Endometrial microvascular endothelial cells (primary cell): Measurements from ENCODE around the gene SLTM. TPM values are rescaled to one million over a fixed set of nuclear protein-coding genes. Genes with fewer than 3 reads are reported as not detected.
"Not testable (repeated sequence)": the region's sequence is repeated elsewhere in the genome, so short reads cannot be mapped to it uniquely, and the experiment has no call there.

ENCODE experiments used
- in situ Hi-C: cut with HindIII; loops from 2 replicates; pipeline ENCODE4 v1.10.0; 2017; ENCODE audit warnings: low sequenced_read_pairs, low pct_unique_long_range_greater_than_20kb; ENCODE audit errors: inconsistent ontology term
- total RNA-seq: library from RNA; depleted of rRNA; stranded (reverse); fragments of >200 nt; gene quantifications from one replicate; pipeline ENCODE4 v1.2.3, GENCODE V29; 2015; ENCODE audit errors: inconsistent ontology term

Gene SLTM
- total RNA-seq, 1 donor from 2014 or later: 21.6 TPM

DNA sequence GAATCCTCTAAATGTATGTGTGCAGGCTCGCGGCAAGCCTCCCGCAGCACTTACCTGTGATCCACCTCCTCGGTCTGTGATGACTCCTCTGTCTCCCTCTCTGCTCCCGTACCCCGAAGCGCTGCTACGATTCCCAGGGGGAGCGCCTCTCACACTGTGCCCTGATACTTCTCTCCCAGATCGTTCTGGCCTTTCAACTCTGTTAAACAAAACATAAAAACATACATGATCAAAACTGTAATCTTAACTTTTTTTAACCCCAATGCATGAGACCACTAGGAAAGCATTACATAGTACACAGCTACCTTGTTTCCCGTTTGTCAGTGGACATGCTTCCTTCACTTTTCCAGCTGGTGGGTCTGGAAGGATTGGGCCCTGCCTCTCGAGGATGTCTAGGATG, 46.6 kb downstream of the SLTM start:
- in situ Hi-C loops: no loop called here

GRCh38 chr15:58883926-58884325, 49.6 kb downstream of the SLTM start:
- in situ Hi-C loops: not testable (repeated sequence)

- in situ Hi-C loops: no loop called here
These were observed 51.2 kb downstream of the SLTM start for GRCh38 chr15:58882243-58882642.

DNA sequence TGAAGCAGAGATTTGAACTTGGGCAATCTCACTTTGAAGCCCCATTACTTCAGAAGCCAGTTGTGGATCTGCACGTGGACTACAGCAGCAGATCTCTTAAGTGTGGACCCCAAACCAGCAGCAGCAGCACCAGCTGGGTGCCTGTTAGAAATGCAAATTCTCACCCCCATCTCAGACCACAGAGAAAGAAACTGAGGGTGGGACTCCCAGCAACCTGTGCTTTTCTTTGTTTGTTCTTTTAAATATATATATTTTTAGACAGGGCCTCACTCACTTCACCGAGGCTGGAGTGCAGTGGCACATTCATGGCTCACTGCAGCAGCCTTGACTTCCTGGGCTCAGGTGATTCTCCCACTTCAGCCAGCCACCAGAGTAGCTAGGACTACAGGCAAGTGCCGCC, 53.2 kb downstream of the SLTM start:
- in situ Hi-C loops: no loop called here

GRCh38 chr15:58877999-58878825, 55.3 kb downstream of the SLTM start:
- in situ Hi-C loops: no loop called here

- in situ Hi-C loops: no loop called here
These were observed 57.0 kb downstream of the SLTM start for GRCh38 chr15:58876306-58877106.

- in situ Hi-C loops: no loop called here
These were observed 58.1 kb downstream of the SLTM start for GRCh38 chr15:58875343-58875742.

DNA sequence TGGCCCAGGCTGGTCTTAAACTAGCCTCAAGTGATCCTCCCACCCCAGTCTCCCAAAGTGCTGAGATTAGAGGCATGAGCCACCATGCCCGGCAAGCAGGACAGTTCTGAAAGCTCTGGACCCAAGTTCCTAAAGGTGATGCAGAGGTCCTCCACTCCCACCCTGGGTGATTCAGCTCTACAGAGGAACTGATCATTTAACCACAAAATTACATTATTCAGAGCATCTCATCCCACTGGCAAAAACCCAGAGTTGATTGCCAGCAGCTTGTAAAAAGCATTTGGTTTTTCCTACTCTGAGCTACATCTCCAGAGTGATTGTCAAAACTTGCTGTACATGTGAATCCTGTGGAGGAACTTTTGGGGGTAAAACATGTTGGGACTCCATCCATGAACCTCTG, 60.2 kb downstream of the SLTM start:
- in situ Hi-C loops: no loop called here

GRCh38 chr15:58870451-58870850, 63.0 kb downstream of the SLTM start:
- in situ Hi-C loops: no loop called here

DNA sequence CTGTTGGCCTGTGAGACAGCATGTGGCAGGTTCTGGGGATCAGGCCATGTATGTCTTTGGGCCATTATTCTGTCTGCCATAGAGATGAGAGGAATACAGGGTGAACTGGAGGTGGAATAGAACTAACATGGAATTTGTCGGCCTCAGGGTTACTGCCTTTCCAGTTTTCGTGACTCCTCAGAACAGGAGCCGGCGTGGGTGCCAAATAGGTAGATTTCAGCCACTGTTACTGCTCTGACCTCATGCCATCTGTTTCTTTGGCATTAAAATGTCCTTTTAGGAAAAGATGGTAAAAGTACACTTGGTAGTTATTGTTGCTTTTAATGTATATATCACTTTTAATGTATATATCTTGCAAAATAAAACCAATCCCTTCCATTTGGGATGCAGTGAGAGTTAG, 65.6 kb downstream of the SLTM start:
- in situ Hi-C loops: no loop called here

DNA sequence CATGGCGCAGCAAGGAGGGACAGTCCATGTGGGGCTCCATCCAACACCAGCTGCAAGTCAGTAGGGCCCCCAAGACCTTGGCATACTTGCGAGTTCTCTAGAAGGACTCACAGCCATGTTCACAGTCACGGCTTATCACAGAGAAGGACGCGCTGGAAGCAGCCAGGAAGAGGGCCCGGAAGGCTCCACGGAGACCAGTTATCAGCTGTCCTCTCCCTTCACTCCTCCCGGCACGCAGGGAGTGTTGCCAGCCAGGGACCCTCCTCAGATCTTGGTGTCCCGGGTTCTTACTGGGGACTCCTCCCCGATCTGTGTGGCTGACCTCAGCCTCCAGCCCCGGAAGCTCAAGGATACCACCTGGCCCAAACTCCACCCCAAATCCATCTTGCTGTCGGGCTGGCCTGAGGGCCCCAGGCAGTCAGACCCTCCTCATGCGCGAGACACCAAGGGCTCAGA, 68.0 kb downstream of the SLTM start:
- in situ Hi-C loops: no loop called here

GRCh38 chr15:58864602-58865424, 68.7 kb downstream of the SLTM start:
- in situ Hi-C loops: no loop called here

- in situ Hi-C loops: no loop called here
These were observed 71.2 kb downstream of the SLTM start for GRCh38 chr15:58862326-58862725.

GRCh38 chr15:58856621-58857020, 76.9 kb downstream of the SLTM start:
- in situ Hi-C loops: not testable (repeated sequence)

- in situ Hi-C loops: no loop called here
These were observed 77.4 kb downstream of the SLTM start for GRCh38 chr15:58856086-58856485.

- in situ Hi-C loops: no loop called here
These were observed 78.9 kb downstream of the SLTM start for GRCh38 chr15:58854593-58854992.

GRCh38 chr15:58852347-58852746, 81.1 kb downstream of the SLTM start:
- in situ Hi-C loops: no loop called here

DNA sequence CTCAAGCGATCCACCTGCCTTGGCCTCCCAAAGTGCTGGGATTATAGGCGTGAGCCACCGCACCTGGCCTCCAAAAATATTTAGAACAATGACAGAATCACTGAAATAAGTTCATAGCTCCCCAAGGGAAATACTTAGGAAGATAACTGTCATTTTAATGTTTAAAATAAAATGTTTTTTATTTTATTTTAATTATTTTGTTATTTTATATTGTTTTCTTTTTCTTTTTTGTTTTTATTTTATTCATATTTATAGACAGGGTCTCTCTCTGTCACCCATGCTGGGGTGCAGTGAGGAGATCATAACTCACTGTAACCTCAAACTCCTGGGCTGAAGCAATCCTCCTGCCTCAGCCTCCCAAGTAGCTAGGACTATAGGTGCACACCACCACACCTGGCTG, 82.3 kb downstream of the SLTM start:
- in situ Hi-C loops: not testable (repeated sequence)

- in situ Hi-C loops: no loop called here
These were observed 90.6 kb downstream of the SLTM start for GRCh38 chr15:58842713-58843396.
